ENCODE results near the gene PIK3CA. TPM values are rescaled to one million over a fixed set of nuclear protein-coding genes. Genes with fewer than 3 reads are reported as not detected.

PIK3CA gene
- total and polyA plus RNA-seq, 12 donors: 4.0 to 35.3 (median 22.5) TPM

GRCh38 chr3:179276743-179277142 is 128.6 kb downstream of the PIK3CA start:
- H3K4me3 ChIP-seq: no peak overlapping the region

GRCh38 chr3:179278151-179278550 is 130.0 kb downstream of the PIK3CA start:
- 96 to 100% methylated on average over 1 of the region's 1 CpG for WGBS, 2 donors
- H3K9me3 ChIP-seq: no peaks in the 10 kb centered on the region
- no peak for TF ChIP-seq CTCF (IDR thresholded peaks at IDR 0.05)
- no peaks in the 10 kb centered on the region for H3K36me3 ChIP-seq
- ATAC-seq: no peak
- no peak for DNase-seq
- intact Hi-C loops (cut with DNase I): no loop called here
- H3K27me3 ChIP-seq: peaks cover 0 to 5% (median 0%) of the 10 kb centered on the region in 7 donors
- H3K4me3 ChIP-seq: no peak overlapping the region
- H3K27ac ChIP-seq: no peak overlapping the region
- H3K4me1 ChIP-seq: no peaks in the 10 kb centered on the region

More at GRCh38 chr3:179276743-179277142, 128.6 kb downstream of the PIK3CA start:
- peaks cover 0 to 5% (median 0%) of the 10 kb centered on the region in 7 donors for H3K27me3 ChIP-seq
- ATAC-seq (no peak), DNase-seq (no peak)
- H3K27ac ChIP-seq: no peak overlapping the region
- TF ChIP-seq CTCF (IDR thresholded peaks at IDR 0.05): no peak
- 85% methylated on average over 3 of the region's 3 CpGs for WGBS, 2 donors
- peaks cover 0 to 3% (median 0%) of the 10 kb centered on the region in 9 donors for H3K4me1 ChIP-seq
- no peaks in the 10 kb centered on the region for H3K36me3 ChIP-seq
- intact Hi-C loops (cut with DNase I): no loop called here
- H3K9me3 ChIP-seq: no peaks in the 10 kb centered on the region

- intact Hi-C loops (cut with DNase I): no loop called here
- no peaks in the 10 kb centered on the region for H3K9me3 ChIP-seq
- no peak overlapping the region for H3K27ac ChIP-seq
- ATAC-seq (no peak), DNase-seq (no peak)
- TF ChIP-seq CTCF (IDR thresholded peaks at IDR 0.05): no peak
- WGBS, 2 donors: 67 to 77% methylated on average over 4 of the region's 4 CpGs
- no peaks in the 10 kb centered on the region for H3K36me3 ChIP-seq
- H3K4me1 ChIP-seq: no peaks in the 10 kb centered on the region
- peaks cover 0 to 5% (median 0%) of the 10 kb centered on the region in 7 donors for H3K27me3 ChIP-seq
- no peak overlapping the region for H3K4me3 ChIP-seq
Measured at GRCh38 chr3:179278932-179279693, 131.0 kb downstream of the PIK3CA start.

- Histone ChIP-seq H3K36me3 (no peaks in the 10 kb centered on the region), H3K27me3 (peaks cover 0 to 5% (median 0%) of the 10 kb centered on the region in 7 donors), H3K4me1 (no peaks in the 10 kb centered on the region), H3K9me3 (no peaks in the 10 kb centered on the region), H3K27ac (no peak overlapping the region), H3K4me3 (no peak overlapping the region)
- DNase-seq (no peak), ATAC-seq (no peak)
- no peak for TF ChIP-seq CTCF (IDR thresholded peaks at IDR 0.05)
- 89 to 94% methylated on average over 1 of the region's 1 CpG for WGBS, 2 donors
- intact Hi-C loops (cut with DNase I): no loop called here
Measured at GRCh38 chr3:179279837-179280236, 131.7 kb downstream of the PIK3CA start.
